ENCODE measurements around the gene MSH3. TPM values are rescaled to one million over a fixed set of nuclear protein-coding genes. Genes with fewer than 3 reads are reported as not detected.
"Not testable (repeated sequence)": the region's sequence is repeated elsewhere in the genome, so short reads cannot be mapped to it uniquely, and the experiment has no call there.

Gene MSH3
- total RNA-seq, 2 donors from 2014 or later: 12.6 to 14.9 TPM

DNA sequence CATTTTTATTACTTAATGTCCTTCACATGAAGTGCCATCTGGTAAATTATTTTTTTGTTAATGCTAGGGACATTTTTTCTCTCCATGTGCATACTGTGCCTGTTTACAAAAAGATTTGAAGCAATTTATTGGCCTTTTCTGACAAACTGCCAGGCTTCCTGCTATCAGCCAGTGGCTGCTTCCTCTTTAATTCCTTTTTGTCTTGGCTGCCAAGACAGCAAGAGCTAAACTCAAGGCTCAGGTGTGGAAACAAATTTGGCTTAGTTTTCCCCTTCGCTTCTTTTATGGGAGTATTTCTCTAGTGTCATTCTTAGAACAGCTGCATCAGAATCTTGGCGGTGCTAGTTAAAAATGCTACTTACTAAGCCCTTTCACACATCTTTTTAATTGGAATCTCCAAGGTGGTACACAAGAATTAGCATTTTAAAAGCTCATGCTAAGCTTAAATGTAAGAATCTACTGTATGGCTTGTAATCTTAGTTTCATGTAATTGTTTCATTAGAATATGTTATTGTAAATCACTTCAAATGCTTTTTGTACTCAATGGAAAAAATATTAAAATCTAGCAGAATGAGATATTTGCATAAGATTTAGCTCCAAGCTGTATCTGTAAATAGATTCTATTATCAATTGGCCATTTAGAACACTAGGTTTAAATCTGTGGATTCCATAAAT, 171.5 kb downstream of the MSH3 start:
- Histone ChIP-seq H3K4me3 (no peak overlapping the region), H3K27ac (no peak overlapping the region), H3K4me1 (replicated peaks) (no peaks in the 10 kb centered on the region), H3K27me3 (replicated peaks; ENCODE audit: insufficient read depth) (no peaks in the 10 kb centered on the region), H3K36me3 (no peaks in the 10 kb centered on the region), H3K9me3 (no peaks in the 10 kb centered on the region)
- WGBS: 9% methylated on average over 2 of the region's 2 CpGs
- intact Hi-C loops (cut with DNase I): no loop called here
- DNase-seq (ENCODE audit: low spot score): peak; percentile 67
- TF ChIP-seq POLR2A (IDR thresholded peaks at IDR 0.05) (no peak), POLR2AphosphoS5 (IDR thresholded peaks at IDR 0.05) (peak; percentile 77)
- TF ChIP-seq, protein P1, sequence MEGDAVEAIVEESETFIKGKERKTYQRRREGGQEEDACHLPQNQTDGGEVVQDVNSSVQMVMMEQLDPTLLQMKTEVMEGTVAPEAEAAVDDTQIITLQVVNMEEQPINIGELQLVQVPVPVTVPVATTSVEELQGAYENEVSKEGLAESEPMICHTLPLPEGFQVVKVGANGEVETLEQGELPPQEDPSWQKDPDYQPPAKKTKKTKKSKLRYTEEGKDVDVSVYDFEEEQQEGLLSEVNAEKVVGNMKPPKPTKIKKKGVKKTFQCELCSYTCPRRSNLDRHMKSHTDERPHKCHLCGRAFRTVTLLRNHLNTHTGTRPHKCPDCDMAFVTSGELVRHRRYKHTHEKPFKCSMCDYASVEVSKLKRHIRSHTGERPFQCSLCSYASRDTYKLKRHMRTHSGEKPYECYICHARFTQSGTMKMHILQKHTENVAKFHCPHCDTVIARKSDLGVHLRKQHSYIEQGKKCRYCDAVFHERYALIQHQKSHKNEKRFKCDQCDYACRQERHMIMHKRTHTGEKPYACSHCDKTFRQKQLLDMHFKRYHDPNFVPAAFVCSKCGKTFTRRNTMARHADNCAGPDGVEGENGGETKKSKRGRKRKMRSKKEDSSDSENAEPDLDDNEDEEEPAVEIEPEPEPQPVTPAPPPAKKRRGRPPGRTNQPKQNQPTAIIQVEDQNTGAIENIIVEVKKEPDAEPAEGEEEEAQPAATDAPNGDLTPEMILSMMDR (IDR thresholded peaks at IDR 0.05): no peak

DNA sequence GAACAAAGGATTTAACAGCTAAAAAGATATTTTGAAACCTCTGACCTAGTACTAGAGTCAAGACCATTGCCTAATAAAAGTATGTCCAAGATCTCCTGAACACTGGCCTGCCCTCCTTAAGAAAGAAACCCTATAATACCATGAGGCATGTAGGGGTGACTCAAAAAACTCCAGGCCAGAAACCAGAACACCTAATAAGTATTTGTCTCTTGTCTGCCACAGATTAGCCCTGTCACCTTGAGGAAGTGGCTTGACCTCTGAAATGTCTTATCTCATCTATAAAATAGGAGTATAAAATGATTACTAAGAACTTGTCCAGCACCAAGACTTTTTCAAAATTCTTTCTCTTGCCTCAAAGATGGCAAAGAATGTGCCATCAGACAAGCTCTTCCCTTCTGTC, 180.3 kb downstream of the MSH3 start:
- no peaks in the 10 kb centered on the region for H3K27me3 ChIP-seq (replicated peaks; ENCODE audit: insufficient read depth)
- TF ChIP-seq POLR2A (IDR thresholded peaks at IDR 0.05) (no peak), POLR2AphosphoS5 (IDR thresholded peaks at IDR 0.05) (no peak)
- TF ChIP-seq, protein P1 (IDR thresholded peaks at IDR 0.05): no peak
- no peak overlapping the region for H3K4me3 ChIP-seq
- intact Hi-C loops (cut with DNase I): no loop called here
- no peaks in the 10 kb centered on the region for H3K9me3 ChIP-seq
- H3K36me3 ChIP-seq: no peaks in the 10 kb centered on the region
- DNase-seq (ENCODE audit: low spot score): no peak
- no peaks in the 10 kb centered on the region for H3K4me1 ChIP-seq (replicated peaks)
- H3K27ac ChIP-seq: no peak overlapping the region

DNA sequence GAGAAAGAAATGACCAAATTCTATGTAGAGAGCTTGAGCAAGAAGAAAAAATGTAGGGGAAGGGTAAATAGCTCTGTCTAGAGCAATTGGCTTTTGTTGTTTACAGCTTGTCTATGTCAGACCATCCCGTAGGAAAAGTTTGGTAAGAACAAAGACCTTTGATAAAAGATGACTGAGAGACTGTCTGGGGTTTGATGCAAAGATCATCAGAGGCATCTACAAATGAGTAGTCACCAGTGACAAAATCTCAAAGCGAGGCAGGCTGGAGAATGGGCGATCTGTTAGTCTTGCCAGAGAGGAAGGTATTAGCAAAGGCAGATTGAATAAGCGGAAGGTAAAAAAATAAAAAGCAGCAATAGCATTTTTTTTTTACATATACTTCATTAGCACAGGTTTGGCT, 180.7 kb downstream of the MSH3 start:
- no peak for DNase-seq (ENCODE audit: low spot score)
- H3K4me1 ChIP-seq (replicated peaks): no peaks in the 10 kb centered on the region
- WGBS: 92% methylated on average over 4 of the region's 4 CpGs
- H3K9me3 ChIP-seq: no peaks in the 10 kb centered on the region
- no peak for TF ChIP-seq POLR2A (IDR thresholded peaks at IDR 0.05)
- no peaks in the 10 kb centered on the region for H3K27me3 ChIP-seq (replicated peaks; ENCODE audit: insufficient read depth)
- no peak overlapping the region for H3K27ac ChIP-seq
- intact Hi-C loops (cut with DNase I): no loop called here
- no peaks in the 10 kb centered on the region for H3K36me3 ChIP-seq
- no peak overlapping the region for H3K4me3 ChIP-seq

DNA sequence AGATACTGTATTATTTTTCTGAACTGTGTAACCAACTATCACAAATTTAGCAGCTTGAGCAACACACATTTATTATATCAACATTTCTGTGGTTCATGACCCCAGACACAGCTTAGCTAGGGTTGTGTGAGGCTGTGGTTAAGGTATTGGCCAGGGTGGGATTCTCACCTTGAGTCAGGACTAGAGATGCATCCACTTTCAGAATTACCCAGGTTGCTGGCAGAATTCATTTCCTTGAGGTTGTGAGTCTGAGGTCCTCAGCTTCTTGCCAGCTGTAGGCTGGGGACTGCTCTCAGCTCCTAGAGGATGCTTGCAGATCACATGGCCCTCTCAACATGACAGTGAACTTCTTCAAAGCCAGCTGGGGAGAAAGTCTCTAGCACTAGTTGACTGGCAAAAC, 183.2 kb downstream of the MSH3 start:
- no peak for DNase-seq (ENCODE audit: low spot score)
- no peaks in the 10 kb centered on the region for H3K36me3 ChIP-seq
- no peak for TF ChIP-seq POLR2AphosphoS5 (IDR thresholded peaks at IDR 0.05)
- TF ChIP-seq, protein P1 (IDR thresholded peaks at IDR 0.05): no peak
- no peak for TF ChIP-seq POLR2A (IDR thresholded peaks at IDR 0.05)

DNA sequence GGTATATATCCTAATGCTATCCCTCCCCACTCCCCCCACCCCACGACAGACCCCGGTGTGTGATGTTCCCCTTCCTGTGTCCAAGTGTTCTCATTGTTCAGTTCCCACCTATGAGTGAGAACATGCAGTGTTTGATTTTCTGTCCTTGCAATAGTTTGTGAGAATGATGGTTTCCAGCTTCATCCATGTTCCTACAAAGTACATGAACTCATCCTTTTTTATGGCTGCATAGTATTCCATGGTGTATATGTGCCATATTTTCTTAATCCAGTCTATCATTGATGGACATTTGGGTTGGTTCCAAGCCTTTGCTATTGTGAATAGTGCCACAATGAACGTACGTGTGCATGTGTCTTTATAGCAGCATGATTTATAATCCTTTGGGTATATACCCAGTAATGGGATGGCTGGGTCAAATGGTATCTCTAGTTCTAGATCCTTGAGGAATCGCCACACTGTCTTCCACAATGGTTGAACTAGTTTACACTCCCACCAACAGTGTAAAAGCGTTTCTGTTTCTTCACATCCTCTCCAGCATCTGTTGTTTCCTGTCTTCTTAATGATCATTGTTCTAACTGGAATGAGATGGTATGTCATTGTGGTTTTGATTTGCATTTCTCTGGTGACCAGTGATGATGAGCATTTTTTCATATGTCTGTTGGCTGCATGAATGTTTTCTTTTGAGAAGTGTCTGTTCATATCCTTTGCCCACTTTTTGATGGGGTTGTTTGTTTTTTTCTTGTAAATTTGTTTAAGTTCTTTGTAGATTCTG, 186.8 kb downstream of the MSH3 start:
- DNase-seq (ENCODE audit: low spot score); H3K36me3 ChIP-seq; H3K4me3 ChIP-seq; H3K27me3 ChIP-seq (replicated peaks; ENCODE audit: insufficient read depth); H3K27ac ChIP-seq; H3K4me1 ChIP-seq (replicated peaks); intact Hi-C loops (cut with DNase I); H3K9me3 ChIP-seq: not testable (repeated sequence)
- 94% methylated on average over 6 of the region's 6 CpGs for WGBS

More for the DNA sequence above, 183.2 kb downstream of the MSH3 start:
- Histone ChIP-seq H3K4me3 (no peak overlapping the region), H3K27me3 (replicated peaks; ENCODE audit: insufficient read depth) (no peaks in the 10 kb centered on the region), H3K27ac (no peak overlapping the region), H3K4me1 (replicated peaks) (no peaks in the 10 kb centered on the region), H3K9me3 (no peaks in the 10 kb centered on the region)
- intact Hi-C loops (cut with DNase I): no loop called here

DNA sequence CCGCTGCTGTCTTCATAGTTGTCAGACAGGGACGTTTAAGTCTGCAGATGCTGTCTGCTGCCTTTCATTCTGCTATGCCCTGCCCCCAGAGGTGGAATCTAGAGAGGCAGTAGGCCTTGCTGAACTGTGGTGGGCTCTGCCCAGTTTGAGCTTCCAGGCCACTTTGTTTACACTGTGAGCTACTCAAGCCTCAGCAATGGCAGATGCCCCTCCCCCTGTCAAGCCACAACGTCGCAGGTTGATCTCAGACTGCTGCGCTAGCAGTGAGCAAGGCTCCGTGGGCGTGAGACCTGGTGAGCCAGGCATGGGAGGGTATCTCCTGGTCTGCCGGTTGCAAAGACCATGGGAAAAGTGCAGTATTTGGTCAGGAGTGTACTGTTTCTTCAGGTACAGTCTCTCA, 192.0 kb downstream of the MSH3 start:
- H3K9me3 ChIP-seq: not testable (repeated sequence)

DNA sequence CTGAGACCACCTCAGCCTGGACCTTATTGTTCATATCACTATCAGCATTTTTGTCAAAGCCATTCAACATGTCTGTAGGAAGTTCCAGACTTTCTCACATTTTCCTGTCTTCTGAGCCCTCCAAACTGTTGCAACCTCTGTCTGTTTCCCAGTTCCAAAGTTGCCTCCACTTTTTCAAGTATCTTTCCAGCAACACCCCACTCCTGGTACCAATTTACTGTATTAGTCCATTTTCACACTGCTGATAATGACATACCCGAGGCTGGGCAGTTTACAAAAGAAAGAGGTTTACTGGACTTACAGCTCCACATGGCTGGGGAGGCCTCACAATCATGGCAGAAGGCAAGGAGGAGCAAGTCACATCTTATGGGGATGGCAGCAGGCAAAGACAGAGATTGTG, 195.7 kb downstream of the MSH3 start:
- intact Hi-C loops (cut with DNase I); H3K27ac ChIP-seq; H3K4me3 ChIP-seq; H3K36me3 ChIP-seq; H3K9me3 ChIP-seq; H3K27me3 ChIP-seq (replicated peaks; ENCODE audit: insufficient read depth); DNase-seq (ENCODE audit: low spot score); H3K4me1 ChIP-seq (replicated peaks): not testable (repeated sequence)
- 100% methylated on average over 1 of the region's 1 CpG for WGBS

More for the DNA sequence above, 192.0 kb downstream of the MSH3 start:
- WGBS: 73% methylated on average over 8 of the region's 8 CpGs
- H3K4me1 ChIP-seq (replicated peaks); DNase-seq (ENCODE audit: low spot score); H3K36me3 ChIP-seq; H3K4me3 ChIP-seq; H3K27ac ChIP-seq; H3K27me3 ChIP-seq (replicated peaks; ENCODE audit: insufficient read depth); intact Hi-C loops (cut with DNase I): not testable (repeated sequence)

Data from prostate gland (tissue), 2 donors.